HG03039 (cell line): ENCODE measurements around the gene CFAP69.
"Not testable (repeated sequence)": the region's sequence is repeated elsewhere in the genome, so short reads cannot be mapped to it uniquely, and the experiment has no call there.

Experiments
- ATAC-seq: cut with Tn5 transposase; IDR thresholded peaks from one replicate; pipeline ENCODE4 v1.9.1; 2021; ENCODE audit warnings: mild to moderate bottlenecking, moderate library complexity; ENCODE audit not compliant: unreplicated experiment

The CFAP69 gene

DNA sequence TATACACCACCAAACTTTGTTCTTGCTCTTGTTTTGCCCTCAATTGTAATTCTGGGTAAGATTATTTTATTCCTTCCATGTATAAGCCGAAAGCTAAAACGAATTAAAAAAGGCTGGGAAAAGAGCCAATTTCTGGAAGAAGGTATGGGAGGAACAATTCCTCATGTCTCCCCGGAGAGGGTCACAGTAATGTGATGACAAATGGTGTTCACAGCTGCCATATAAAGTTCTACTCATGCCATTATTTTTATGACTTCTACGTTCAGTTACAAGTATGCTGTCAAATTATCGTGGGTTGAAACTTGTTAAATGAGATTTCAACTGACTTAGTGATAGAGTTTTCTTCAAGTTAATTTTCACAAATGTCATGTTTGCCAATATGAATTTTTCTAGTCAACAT, 12.5 kb upstream of the CFAP69 start:
- no peak for ATAC-seq

DNA sequence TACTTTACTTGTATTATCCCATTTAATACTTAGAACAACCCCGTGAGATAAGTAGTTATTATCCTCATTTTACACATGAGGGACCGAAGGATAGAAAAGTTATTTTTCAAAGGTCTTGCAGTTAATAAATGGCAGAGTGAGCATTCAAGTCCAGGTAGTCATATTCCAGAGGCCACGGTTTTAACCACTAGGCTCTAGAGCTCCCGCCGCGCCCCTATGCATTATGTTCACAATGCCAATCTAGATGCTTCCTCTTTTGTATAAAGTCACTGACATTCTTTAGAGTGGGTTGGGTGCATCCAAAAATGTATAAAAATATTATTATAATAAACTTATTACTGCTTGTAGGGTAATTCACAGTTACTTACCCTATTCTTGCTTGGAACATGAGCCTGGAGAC, 11.4 kb upstream of the CFAP69 start:
- ATAC-seq, result no peak

GRCh38 chr7:90236721-90237289, 8.2 kb upstream of the CFAP69 start:
- no peak for ATAC-seq

- no peak for ATAC-seq
Measured at GRCh38 chr7:90238022-90238421, 7.0 kb upstream of the CFAP69 start.

GRCh38 chr7:90238583-90238982, 6.4 kb upstream of the CFAP69 start:
- no peak for ATAC-seq

- ATAC-seq, result no peak
Measured at GRCh38 chr7:90239050-90239449, 5.9 kb upstream of the CFAP69 start.

DNA sequence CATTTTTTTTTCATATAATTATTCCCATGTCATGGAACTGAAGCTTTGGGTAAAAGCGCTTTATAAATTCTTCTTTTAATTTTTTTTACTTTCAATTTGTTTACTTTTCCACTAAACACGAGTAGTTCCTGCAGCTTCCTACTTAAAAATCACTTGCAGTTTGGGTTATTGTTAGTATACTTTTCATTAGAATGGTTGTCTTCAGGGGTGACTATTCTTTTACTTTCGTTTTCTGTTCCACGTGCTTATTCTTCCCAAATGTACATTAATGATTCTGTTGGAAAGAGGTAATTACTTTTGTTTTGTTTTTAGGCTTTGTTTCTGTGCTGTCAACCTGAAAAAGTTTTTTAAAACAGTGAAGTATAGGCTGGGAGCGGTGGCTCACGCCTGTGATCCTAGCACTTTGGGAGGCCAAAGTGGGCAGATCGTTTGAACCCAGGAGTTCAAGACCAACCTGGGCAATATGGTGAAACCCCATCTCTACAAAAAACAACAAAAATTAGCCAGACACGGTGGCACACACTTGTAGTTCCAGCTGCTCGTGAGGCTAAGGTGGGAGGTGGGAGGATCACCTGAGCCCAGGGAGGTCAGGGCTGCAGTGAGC, 5.2 kb upstream of the CFAP69 start:
- ATAC-seq, result no peak

GRCh38 chr7:90242369-90243168, 2.4 kb upstream of the CFAP69 start:
- no peak for ATAC-seq

DNA sequence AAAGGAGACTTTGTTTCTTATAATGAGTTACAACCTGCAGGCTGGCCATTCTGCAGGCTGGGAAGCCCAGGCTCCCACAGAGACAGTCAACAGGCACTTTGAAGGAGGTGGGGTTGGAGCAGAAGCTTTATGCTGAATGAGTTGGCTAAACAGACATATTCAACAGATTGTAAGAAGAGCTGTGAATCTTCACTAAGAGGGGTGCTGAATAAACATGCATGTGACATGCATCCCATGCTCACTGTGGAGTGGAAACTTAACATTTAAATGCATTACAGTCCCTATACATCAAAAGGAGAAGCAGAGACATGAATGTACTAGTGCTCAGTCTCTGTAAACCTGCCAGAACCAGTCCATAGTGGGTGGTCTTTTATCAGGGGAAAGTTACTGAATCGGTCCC, 1.4 kb upstream of the CFAP69 start:
- ATAC-seq, result no peak

- no peak for ATAC-seq
Measured at GRCh38 chr7:90244565-90244908, 437 bp upstream of the CFAP69 start.

DNA sequence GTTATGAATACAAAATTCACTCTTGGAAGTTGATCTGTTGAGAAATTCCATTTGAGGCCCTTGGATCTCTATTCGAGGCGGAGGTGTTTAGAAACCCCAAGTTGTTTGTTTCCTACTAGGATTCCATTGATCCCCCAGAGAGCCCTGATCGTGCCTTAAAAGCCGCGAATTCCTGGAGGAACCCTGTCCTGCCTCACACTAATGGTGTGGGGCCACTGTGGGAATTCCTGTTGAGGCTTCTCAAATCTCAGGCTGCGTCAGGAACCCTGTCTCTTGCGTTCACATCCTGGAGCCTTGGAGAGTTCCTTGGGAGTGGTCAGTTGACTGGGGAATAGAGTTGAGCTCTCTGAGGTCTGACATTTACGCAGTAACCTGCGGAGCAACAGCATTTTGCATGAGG, 1.2 kb downstream of the CFAP69 start:
- no peak for ATAC-seq

GRCh38 chr7:90248706-90249105, 3.7 kb downstream of the CFAP69 start:
- ATAC-seq, result no peak

GRCh38 chr7:90250601-90251303, 5.8 kb downstream of the CFAP69 start:
- no peak for ATAC-seq

DNA sequence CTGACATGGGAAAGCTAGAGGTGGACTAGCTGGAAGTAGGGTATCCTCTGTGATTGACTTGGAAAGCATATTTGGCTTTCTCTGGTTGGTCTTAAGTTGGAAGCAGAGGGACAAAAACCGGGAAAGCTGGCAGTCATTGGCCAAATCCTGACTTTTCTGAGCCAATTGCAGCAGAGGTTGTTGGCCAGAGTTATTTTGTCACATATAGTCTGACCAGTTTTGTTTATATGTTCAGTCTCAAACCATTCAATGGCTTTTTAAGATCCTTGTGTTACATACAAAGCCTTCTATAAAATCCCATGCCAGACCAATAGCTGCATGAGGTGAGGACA, 6.3 kb downstream of the CFAP69 start:
- no peak for ATAC-seq

- not testable (repeated sequence) for ATAC-seq
Measured at GRCh38 chr7:90256011-90256410, 11.0 kb downstream of the CFAP69 start.

DNA sequence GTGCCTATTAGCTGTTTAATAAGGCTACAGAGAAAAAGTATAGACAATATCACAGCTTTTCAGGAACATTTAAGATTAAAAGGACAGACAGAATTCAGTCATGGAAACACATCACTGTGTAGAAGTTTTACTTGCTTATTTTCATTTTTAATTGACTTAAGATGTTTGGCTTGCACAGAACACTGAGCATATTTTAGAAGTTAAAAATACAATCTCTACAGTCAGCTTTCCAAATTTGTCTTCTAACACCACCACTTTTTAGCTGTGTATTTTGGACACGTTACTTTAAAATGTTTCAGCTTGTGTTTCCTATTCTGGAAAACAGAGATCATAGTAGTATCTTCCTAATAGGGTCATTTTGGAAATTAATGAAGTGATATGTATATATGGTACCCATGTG, 11.8 kb downstream of the CFAP69 start:
- ATAC-seq, result no peak

DNA sequence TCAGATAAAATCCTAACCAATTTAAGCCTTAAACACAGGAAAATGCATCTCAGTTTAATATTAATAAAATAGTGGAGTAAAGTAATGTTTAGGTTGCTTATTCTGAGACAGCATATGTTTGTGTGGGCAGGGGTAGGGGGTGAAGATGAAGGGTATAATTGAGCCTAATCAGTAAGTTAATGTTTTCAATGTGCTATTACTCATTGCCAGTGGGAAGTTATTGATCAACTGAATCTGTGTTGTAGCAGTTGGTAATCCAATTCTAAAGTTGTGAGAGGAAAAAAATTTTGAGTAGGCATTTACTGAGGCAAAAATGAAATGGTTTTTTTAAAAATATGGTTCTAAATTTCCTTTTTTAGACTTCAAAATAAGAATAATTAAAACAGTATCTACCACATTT, 16.5 kb downstream of the CFAP69 start:
- no peak for ATAC-seq

DNA sequence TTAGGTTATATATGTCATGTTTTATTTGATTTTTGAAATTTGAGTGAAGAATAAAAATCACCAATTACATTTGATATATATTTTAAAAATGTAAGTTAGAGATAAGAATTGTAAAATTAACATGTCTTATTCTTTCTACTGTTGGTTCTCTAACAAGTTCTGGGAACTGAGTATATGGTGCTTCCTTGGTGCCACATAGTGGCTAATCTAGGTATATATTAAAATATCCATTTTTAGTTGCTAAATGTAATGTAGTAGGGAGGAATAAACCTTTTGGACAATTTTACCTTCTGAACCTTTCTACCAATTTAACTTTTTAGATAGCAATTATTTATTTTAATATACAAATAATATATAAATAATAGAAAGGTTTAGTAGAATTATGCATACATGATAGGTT, 17.5 kb downstream of the CFAP69 start:
- ATAC-seq, result peak; percentile 68

- ATAC-seq, result no peak
Measured at GRCh38 chr7:90266808-90267207, 21.8 kb downstream of the CFAP69 start.

DNA sequence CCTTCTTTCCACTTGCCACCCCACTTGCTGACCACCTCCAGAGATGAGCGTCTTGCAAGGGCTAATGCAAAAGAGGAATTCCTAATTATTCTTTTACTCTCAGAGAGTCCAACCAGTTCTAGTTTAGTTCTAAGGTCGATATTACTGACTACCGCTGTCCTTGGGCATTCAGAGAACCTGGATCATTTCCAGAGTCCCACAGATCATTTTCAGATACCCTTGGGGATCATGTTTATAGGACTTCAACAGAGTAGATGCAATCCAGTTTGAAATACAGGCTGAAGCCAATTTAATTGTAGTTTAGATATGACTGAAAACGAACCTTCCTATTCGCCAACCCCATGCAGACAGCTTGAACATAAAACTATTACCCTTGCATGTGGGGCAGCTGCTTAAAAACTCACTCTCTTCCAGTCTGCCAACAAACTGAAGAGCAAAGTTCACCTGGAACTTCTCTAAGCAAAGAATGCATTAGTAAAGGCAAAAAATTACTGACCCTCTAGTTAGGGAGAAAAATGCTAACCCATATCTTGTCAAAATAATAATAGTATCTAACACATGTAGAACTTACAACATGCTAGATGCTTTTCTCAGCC, 22.4 kb downstream of the CFAP69 start:
- ATAC-seq, result no peak

GRCh38 chr7:90269163-90269562, 24.2 kb downstream of the CFAP69 start:
- ATAC-seq, result no peak
